ENCODE data around the gene GORASP2. TPM values are rescaled to one million over a fixed set of nuclear protein-coding genes. Genes with fewer than 3 reads are reported as not detected.

The GORASP2 gene
- total RNA-seq (2022; extraction: Qiagen RNA extraction; ENCODE audit: low read depth): 86.1 to 108 TPM (median 91.6 TPM) in 5 replicates

GRCh38 chr2:170928824-170929685 is at the start of gene GORASP2:
Gene GORASP2 (plus strand): TSS chr2:170929253. CDS start chr2:170929341, 88 bp downstream.

Other genes starting within 250 kb of the GORASP2 start
- gene SP5, start 213.9 kb upstream of the GORASP2 start, total RNA-seq (2022; extraction: Qiagen RNA extraction; ENCODE audit: low read depth): 0.03 TPM in 1 of 5 replicates, not detected in the others
- gene ERICH2, start 158.9 kb upstream of the GORASP2 start, total RNA-seq (2022; extraction: Qiagen RNA extraction; ENCODE audit: low read depth): not detected in 5 replicates
- 0.20 to 0.98 TPM (median 0.66 TPM) in 5 replicates for gene GAD1, start 112.4 kb upstream of the GORASP2 start, total RNA-seq (2022; extraction: Qiagen RNA extraction; ENCODE audit: low read depth)
- gene TLK1, start 231.6 kb downstream of the GORASP2 start, total RNA-seq (2022; extraction: Qiagen RNA extraction; ENCODE audit: low read depth): 18.8 to 32.0 TPM (median 23.5 TPM) in 5 replicates

Data from A549 treated with CpdA at 1 μM for 4 hours (cell line).